B cell (primary cell): Measurements from ENCODE around the gene SLC6A12. TPM values are rescaled to one million over a fixed set of nuclear protein-coding genes. Genes with fewer than 3 reads are reported as not detected.
"Not testable (repeated sequence)": the region's sequence is repeated elsewhere in the genome, so short reads cannot be mapped to it uniquely, and the experiment has no call there.

Source experiments
- ATAC-seq: fragments of 200-7000 bp; cut with Tn5 transposase; one replicate; pipeline ENCODE4 v1.10.0; 2021; ENCODE audit warnings: low read depth, mild to moderate bottlenecking, moderate number of reproducible peaks, moderate library complexity
- CTCF ChIA-PET: fragments of 350-600 bp; sonication (Branson Sonifier 250); formaldehyde crosslinking; loops from one replicate; lab custom pipeline; 2021; ENCODE audit warnings: antibody characterized with exemption, inconsistent platforms; lab: Charles Lee
- POLR2A ChIA-PET: fragments of 350-600 bp; sonication (Branson Sonifier 250); formaldehyde crosslinking; loops from one replicate; lab custom pipeline; 2021; ENCODE audit warnings: antibody characterized with exemption; lab: Charles Lee
- DNase-seq: peaks from one replicate; pipeline ENCODE4 v3.0.0; 2013
- H2AFZ ChIP-seq: 2 replicates; pipeline ENCODE4 v1.6.1; 2012; ENCODE audit warnings: mild to moderate bottlenecking, low read depth, low read length; ENCODE audit not compliant: insufficient read depth, poor library complexity, severe bottlenecking
- H3K27ac ChIP-seq, 2 donors: 1 replicate in 1 of 2; 2 replicates in 1 of 2; pipeline ENCODE4 v1.5.1; 2012 to 2013; ENCODE audit warnings: low read length in 2 of 2, mild to moderate bottlenecking in 2 of 2, moderate library complexity in 1 of 2
- H3K27me3 ChIP-seq, 4 experiments: fragments of 200-600 bp in 1 of 4; sonication (generic) in 1 of 4; replicated peaks in 1 of 4; 1 replicate in 2 of 4; 2 replicates in 2 of 4; pipeline versions ENCODE4 v1.6.1 to v1.7.0; 2013 to 2016; ENCODE audit warnings: low read length in 3 of 4, mild to moderate bottlenecking in 2 of 4, mixed read lengths in 1 of 4, moderate library complexity in 1 of 4; ENCODE audit not compliant: insufficient read depth in 4 of 4, control insufficient read depth in 3 of 4; ENCODE audit errors: control extremely low read depth in 1 of 4
- H3K36me3 ChIP-seq, 2 experiments: replicated peaks in 1 of 2; 1 replicate in 1 of 2; 2 replicates in 1 of 2; pipeline versions ENCODE4 v1.6.1 to v1.7.1; 2013; ENCODE audit warnings: low read length in 1 of 2; ENCODE audit not compliant: insufficient read depth in 2 of 2, control insufficient read depth in 1 of 2; ENCODE audit errors: control extremely low read depth in 1 of 2, extremely low read depth in 1 of 2
- H3K4me1 ChIP-seq, 2 donors: fragments of 200-600 bp in 1 of 2; sonication (generic) in 1 of 2; 1 replicate in 1 of 2; 2 replicates in 1 of 2; pipeline versions ENCODE4 v1.5.1 to v1.6.1; 2013 to 2017; ENCODE audit warnings: low read length in 2 of 2; ENCODE audit not compliant: control insufficient read depth in 2 of 2, insufficient read depth in 2 of 2
- H3K4me2 ChIP-seq: replicated peaks from 2 replicates; pipeline ENCODE3; 2012; ENCODE audit warnings: mild to moderate bottlenecking, low read depth, low read length; ENCODE audit not compliant: poor library complexity, severe bottlenecking
- H3K4me3 ChIP-seq, 5 experiments: fragments of 200-600 bp in 1 of 5; sonication (generic) in 1 of 5; 1 replicate in 3 of 5; 2 replicates in 2 of 5; pipeline versions ENCODE4 v1.5.1 to v1.7.0; 2011 to 2016; ENCODE audit warnings: low read length in 4 of 5, mild to moderate bottlenecking in 4 of 5, low read depth in 2 of 5, control low read depth in 1 of 5, moderate library complexity in 1 of 5; ENCODE audit not compliant: insufficient read depth in 1 of 5; ENCODE audit errors: control extremely low read depth in 1 of 5, extremely low read depth in 1 of 5
- H3K79me2 ChIP-seq: fragments of 200-600 bp; sonication (generic); one replicate; pipeline ENCODE4 v1.6.0; 2016; ENCODE audit warnings: low read length; ENCODE audit not compliant: control insufficient read depth, insufficient read depth
- H3K9ac ChIP-seq: fragments of 200-600 bp; sonication (generic); 2 replicates; pipeline ENCODE4 v1.6.1; 2017; ENCODE audit warnings: mild to moderate bottlenecking, low read length, moderate library complexity
- H3K9me3 ChIP-seq, 3 donors: one replicate each; pipeline versions ENCODE4 v1.6.1 to v1.7.1; 2013; ENCODE audit warnings: low read length in 2 of 3; ENCODE audit not compliant: control insufficient read depth in 2 of 3, insufficient read depth in 1 of 3; ENCODE audit errors: control extremely low read depth in 1 of 3
- H4K20me1 ChIP-seq: 2 replicates; pipeline ENCODE4 v1.6.0; 2012; ENCODE audit warnings: mild to moderate bottlenecking, low read length; ENCODE audit not compliant: insufficient read depth, control insufficient read depth, poor library complexity, severe bottlenecking
- H3K27ac Mint-ChIP-seq: one replicate; pipeline ENCODE4 v1.8.0; 2021; ENCODE audit warnings: mixed read lengths
- H3K27me3 Mint-ChIP-seq: one replicate; pipeline ENCODE4 v1.8.0; 2021; ENCODE audit warnings: mixed read lengths
- H3K4me1 Mint-ChIP-seq: one replicate; pipeline ENCODE4 v1.8.0; 2021; ENCODE audit warnings: mixed read lengths
- H3K4me3 Mint-ChIP-seq: one replicate; pipeline ENCODE4 v1.8.0; 2021; ENCODE audit warnings: mixed read lengths
- H3K9me3 Mint-ChIP-seq: one replicate; pipeline ENCODE4 v1.8.0; 2022; ENCODE audit warnings: mixed read lengths; ENCODE audit not compliant: insufficient read depth
- CTCF ChIP-seq: fragments of 200-600 bp; IDR thresholded peaks from one replicate; pipeline ENCODE4 v1.8.0; 2022; ENCODE audit warnings: antibody characterized with exemption, mild to moderate bottlenecking
- WGBS: methylation state at CpG from one replicate; pipeline ENCODE4 v1.1.5; 2013; ENCODE audit warnings: missing lambda C conversion rate; ENCODE audit not compliant: insufficient coverage; 5-methylcytosine and 5-hydroxymethylcytosine counted together
- intact Hi-C: fragments of 100-400 bp; cut with micrococcal nuclease; formaldehyde crosslinking; loops from one replicate; pipeline ENCODE4 v1.10.0; 2022
- polyA plus RNA-seq: library from polyadenylated mRNA; depleted of rRNA; stranded (reverse); fragments of >200 nt; gene quantifications from 2 replicates; pipeline ENCODE4 v1.2.3, GENCODE V29; 2012
- total RNA-seq, 2 donors: library from RNA; stranded (reverse); fragments of 120-200 nt in 1 of 2; gene quantifications; 1 replicate in 1 of 2; 2 replicates in 1 of 2; pipeline versions ENCODE4 v1.2.3 to v1.2.4, GENCODE V29; 2013 to 2022

Gene SLC6A12
- total and polyA plus RNA-seq, 2 donors (not counting 1 experiment from before 2014, with no cell fraction given) = 0.06 TPM; not detected in 1

GRCh38 chr12:218221-218620, 4.3 kb upstream of the SLC6A12 start:
- Histone ChIP-seq H3K9me3 (peaks cover 0 to 5% (median 0%) of the 10 kb centered on the region in 3 donors), H3K79me2 (no peaks in the 10 kb centered on the region), H3K27me3 (peaks cover 0 to 7% (median 2%) of the 10 kb centered on the region in 4 experiments), H3K4me3 (no peak overlapping the region), H3K4me2 (no peak overlapping the region), H2AFZ (no peak overlapping the region), H3K27ac (no peak overlapping the region), H3K36me3 (no peaks in the 10 kb centered on the region), H4K20me1 (no peaks in the 10 kb centered on the region), H3K4me1 (peaks cover 0 to 3% of the 10 kb centered on the region in 2 donors), H3K9ac (no peak overlapping the region)
- H3K4me3 Mint-ChIP-seq = no peak overlapping the region
- intact Hi-C loops = no loop called here
- no peak for TF ChIP-seq CTCF
- ATAC-seq (no peak), DNase-seq (no peak)
- peaks cover 3% of the 10 kb centered on the region for H3K4me1 Mint-ChIP-seq
- no peak overlapping the region for H3K27ac Mint-ChIP-seq
- 91% methylated on average over 5 of the region's 5 CpGs for WGBS
- no peaks in the 10 kb centered on the region for H3K9me3 Mint-ChIP-seq
- peaks cover 14% of the 10 kb centered on the region for H3K27me3 Mint-ChIP-seq
- POLR2A ChIA-PET = no interaction called here
- CTCF ChIA-PET = no interaction called here

GRCh38 chr12:217029-217428, 3.1 kb upstream of the SLC6A12 start:
- intact Hi-C loops, H3K9me3 ChIP-seq, H3K4me3 ChIP-seq, H3K27ac Mint-ChIP-seq, H3K36me3 ChIP-seq, CTCF ChIA-PET, ATAC-seq, H3K9ac ChIP-seq, POLR2A ChIA-PET, H3K27ac ChIP-seq, H3K79me2 ChIP-seq, H3K4me1 ChIP-seq, H2AFZ ChIP-seq, H3K9me3 Mint-ChIP-seq, DNase-seq, H3K4me2 ChIP-seq, H3K4me3 Mint-ChIP-seq, H4K20me1 ChIP-seq: not testable (repeated sequence)
- Mint-ChIP-seq H3K27me3 (peaks cover 20% of the 10 kb centered on the region), H3K4me1 (peaks cover 10% of the 10 kb centered on the region)
- WGBS = 84% methylated on average over 6 of the region's 6 CpGs
- peaks cover 0 to 14% (median 2%) of the 10 kb centered on the region in 4 experiments for H3K27me3 ChIP-seq
